NK-92 (cell line): ENCODE measurements around the gene SIRT7.

Experiments
- DNase-seq: peaks from one replicate; lab custom pipeline; 2025; ENCODE audit not compliant: unreplicated experiment; lab: John Stamatoyannopoulos, UW

Gene SIRT7

GRCh38 chr17:81865733-81866439 is 52.1 kb downstream of the SIRT7 start:
- DNase-seq: no peak

- no peak for DNase-seq
These were observed 52.6 kb downstream of the SIRT7 start for GRCh38 chr17:81865358-81865732.

- no peak for DNase-seq
These were observed 53.9 kb downstream of the SIRT7 start for GRCh38 chr17:81863833-81864768.

GRCh38 chr17:81863123-81863675 is 54.8 kb downstream of the SIRT7 start:
- no peak for DNase-seq
